Memory B cell (primary cell): ENCODE data around the gene TBATA.

Source experiments
- ATAC-seq: fragments of 150-1000 bp; cut with Tn5 transposase; 2 replicates; pipeline ENCODE4 v1.10.0; 2021; ENCODE audit warnings: low read depth, mild to moderate bottlenecking, moderate library complexity
- DNase-seq, 2 donors: peaks; one replicate each; pipeline ENCODE4 v3.0.0; 2022; ENCODE audit warnings: low spot score in 2 of 2
- H3K27ac Mint-ChIP-seq: one replicate; pipeline ENCODE4 v1.8.0; 2022; ENCODE audit warnings: mild to moderate bottlenecking, moderate library complexity, mixed read lengths
- H3K27me3 Mint-ChIP-seq: one replicate; pipeline ENCODE4 v1.8.0; 2022; ENCODE audit warnings: mixed read lengths
- H3K36me3 Mint-ChIP-seq: one replicate; pipeline ENCODE4 v1.8.0; 2022; ENCODE audit warnings: mild to moderate bottlenecking, mixed read lengths
- H3K4me1 Mint-ChIP-seq: one replicate; pipeline ENCODE4 v1.8.0; 2022; ENCODE audit warnings: mixed read lengths
- H3K4me3 Mint-ChIP-seq: one replicate; pipeline ENCODE4 v1.8.0; 2022; ENCODE audit warnings: mild to moderate bottlenecking, moderate library complexity, mixed read lengths
- H3K9me3 Mint-ChIP-seq: one replicate; pipeline ENCODE4 v1.8.0; 2022; ENCODE audit warnings: mixed read lengths

Gene TBATA

DNA sequence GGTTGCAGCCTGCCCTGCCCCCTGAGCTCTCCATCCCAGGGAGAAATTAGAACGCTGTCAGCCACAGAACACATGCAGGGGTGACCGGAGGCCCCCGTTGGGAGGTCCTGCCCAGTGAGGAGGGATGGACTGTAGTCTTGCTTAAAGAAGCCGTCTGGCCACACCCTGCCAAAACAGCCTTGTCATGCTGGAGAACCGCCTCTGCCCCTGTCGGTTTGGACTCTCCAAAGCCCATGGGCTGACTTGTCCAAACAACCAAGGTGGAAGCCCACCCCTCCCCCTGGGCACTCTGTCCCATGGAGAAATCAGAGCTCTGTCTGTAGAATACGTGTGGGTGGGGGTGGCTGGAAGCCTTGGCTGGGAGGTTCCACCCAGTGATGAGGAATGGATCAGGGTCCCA lies 12.7 kb upstream of the TBATA start:
- H3K27ac Mint-ChIP-seq: no peak overlapping the region
- H3K36me3 Mint-ChIP-seq: no peaks in the 10 kb centered on the region
- peaks cover 21% of the 10 kb centered on the region for H3K27me3 Mint-ChIP-seq
- peaks cover 3% of the 10 kb centered on the region for H3K9me3 Mint-ChIP-seq
- ATAC-seq: no peak
- H3K4me3 Mint-ChIP-seq: no peak overlapping the region
- no peak for DNase-seq
- H3K4me1 Mint-ChIP-seq: no peaks in the 10 kb centered on the region

DNA sequence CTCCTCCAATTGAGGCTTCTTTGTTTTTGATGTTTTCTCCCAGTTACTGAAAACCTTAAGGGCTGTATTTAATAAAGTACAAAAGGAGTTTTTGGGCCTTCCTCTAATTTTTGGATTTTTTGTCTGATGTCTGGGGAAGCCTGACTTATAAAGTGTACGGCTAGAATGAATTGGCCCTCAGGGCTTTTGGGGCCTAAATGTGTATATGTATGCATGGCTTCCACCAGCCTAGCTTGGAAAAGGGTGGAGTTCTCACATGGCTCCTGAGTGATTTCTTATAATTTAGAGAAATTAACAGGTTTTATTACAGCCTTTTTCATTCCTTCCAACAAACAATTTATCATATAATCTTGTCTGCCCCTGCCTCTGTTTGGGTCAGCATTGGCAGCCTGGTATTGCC lies 10.4 kb upstream of the TBATA start:
- DNase-seq (no peak), ATAC-seq (no peak)
- Mint-ChIP-seq H3K27me3 (peaks cover 23% of the 10 kb centered on the region), H3K4me3 (no peak overlapping the region), H3K9me3 (peaks cover 3% of the 10 kb centered on the region), H3K4me1 (no peaks in the 10 kb centered on the region), H3K36me3 (no peaks in the 10 kb centered on the region), H3K27ac (no peak overlapping the region)

DNA sequence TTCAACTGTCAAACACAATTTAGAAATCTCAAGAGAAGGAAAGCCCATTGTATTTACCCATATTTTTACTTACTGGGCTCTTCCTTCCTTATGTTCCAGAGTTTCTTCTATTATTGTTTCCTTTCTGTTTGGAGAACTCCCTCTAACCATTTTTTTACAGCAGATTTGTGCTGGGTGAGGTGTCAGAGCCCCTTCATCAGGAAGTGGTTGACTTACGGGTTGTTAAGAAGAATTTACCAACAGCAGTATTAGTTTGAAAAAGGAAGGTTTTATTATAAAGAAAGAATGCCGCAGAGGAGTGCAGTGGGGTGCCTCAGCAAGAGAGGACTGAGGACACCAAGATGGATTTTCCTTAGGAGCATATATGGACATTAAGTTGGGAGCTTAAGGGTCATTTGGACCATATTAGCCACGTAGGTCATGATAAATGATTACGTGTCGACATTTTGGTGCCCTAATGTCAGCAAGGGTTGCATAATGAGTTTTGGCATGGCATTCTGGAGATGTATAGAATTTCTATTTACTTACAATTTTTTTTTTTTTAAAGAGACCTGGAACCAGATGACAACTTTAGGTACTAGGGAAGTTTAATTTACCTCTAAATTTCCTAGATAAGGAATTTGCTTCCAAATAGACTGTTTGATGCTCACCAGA lies 6.3 kb upstream of the TBATA start:
- H3K9me3 Mint-ChIP-seq: peaks cover 2% of the 10 kb centered on the region
- DNase-seq: no peak
- no peak overlapping the region for H3K4me3 Mint-ChIP-seq
- no peaks in the 10 kb centered on the region for H3K4me1 Mint-ChIP-seq
- no peaks in the 10 kb centered on the region for H3K36me3 Mint-ChIP-seq
- H3K27ac Mint-ChIP-seq: no peak overlapping the region
- ATAC-seq: no peak
- H3K27me3 Mint-ChIP-seq: peaks cover 5% of the 10 kb centered on the region

- no peaks in the 10 kb centered on the region for H3K4me1 Mint-ChIP-seq
- H3K27me3 Mint-ChIP-seq: peaks cover 7% of the 10 kb centered on the region
- no peak overlapping the region for H3K4me3 Mint-ChIP-seq
- no peaks in the 10 kb centered on the region for H3K36me3 Mint-ChIP-seq
- DNase-seq (no peak), ATAC-seq (no peak)
- no peaks in the 10 kb centered on the region for H3K9me3 Mint-ChIP-seq
- H3K27ac Mint-ChIP-seq: no peak overlapping the region
Observed at GRCh38 chr10:70786799-70787415, 1.7 kb upstream of the TBATA start.

DNA sequence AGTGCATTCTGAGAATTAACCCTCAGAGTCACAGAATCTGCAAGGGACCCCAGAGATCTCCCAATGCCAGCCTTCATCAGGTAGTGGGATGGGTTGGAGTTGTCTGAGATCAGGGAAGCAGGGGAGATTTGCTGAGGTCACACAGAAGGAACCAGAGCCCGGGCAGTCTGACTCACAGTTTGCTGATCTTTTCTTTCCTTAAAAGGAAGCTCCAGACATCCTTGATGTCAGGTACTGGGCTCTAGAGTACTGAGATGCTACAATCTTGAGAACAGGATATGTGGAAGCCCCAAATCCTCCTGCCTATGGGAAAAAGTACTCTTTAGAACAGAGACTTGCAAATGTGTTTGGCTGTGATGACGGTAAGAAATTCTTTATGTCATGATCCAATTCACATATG lies 706 bp downstream of the TBATA start:
- DNase-seq (no peak), ATAC-seq (no peak)
- Mint-ChIP-seq H3K27me3 (peaks cover 11% of the 10 kb centered on the region), H3K27ac (no peak overlapping the region), H3K4me3 (no peak overlapping the region), H3K4me1 (no peaks in the 10 kb centered on the region), H3K36me3 (no peaks in the 10 kb centered on the region), H3K9me3 (no peaks in the 10 kb centered on the region)

DNA sequence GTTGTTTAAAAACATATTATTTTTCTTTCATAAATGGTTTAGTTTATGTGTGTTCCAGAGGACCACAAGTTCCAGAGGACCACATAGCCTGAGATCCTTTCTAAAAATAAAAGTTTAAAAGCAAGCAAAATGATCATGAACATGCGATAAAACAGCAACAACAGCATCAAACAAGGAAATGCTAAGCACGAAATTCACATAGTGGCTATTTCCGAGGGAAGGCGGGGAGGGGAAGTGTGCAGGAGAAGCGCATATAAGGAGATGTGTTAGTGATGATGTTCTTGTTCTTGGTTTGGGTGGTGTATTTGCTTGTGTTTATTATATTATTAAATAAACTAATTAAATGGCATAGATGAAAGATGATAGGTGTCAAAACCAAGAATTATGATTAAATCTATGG lies 1.2 kb downstream of the TBATA start:
- peaks cover 11% of the 10 kb centered on the region for H3K27me3 Mint-ChIP-seq
- H3K4me1 Mint-ChIP-seq: no peaks in the 10 kb centered on the region
- no peak overlapping the region for H3K4me3 Mint-ChIP-seq
- no peak overlapping the region for H3K27ac Mint-ChIP-seq
- no peak for ATAC-seq
- no peak for DNase-seq
- H3K9me3 Mint-ChIP-seq: no peaks in the 10 kb centered on the region
- no peaks in the 10 kb centered on the region for H3K36me3 Mint-ChIP-seq

DNA sequence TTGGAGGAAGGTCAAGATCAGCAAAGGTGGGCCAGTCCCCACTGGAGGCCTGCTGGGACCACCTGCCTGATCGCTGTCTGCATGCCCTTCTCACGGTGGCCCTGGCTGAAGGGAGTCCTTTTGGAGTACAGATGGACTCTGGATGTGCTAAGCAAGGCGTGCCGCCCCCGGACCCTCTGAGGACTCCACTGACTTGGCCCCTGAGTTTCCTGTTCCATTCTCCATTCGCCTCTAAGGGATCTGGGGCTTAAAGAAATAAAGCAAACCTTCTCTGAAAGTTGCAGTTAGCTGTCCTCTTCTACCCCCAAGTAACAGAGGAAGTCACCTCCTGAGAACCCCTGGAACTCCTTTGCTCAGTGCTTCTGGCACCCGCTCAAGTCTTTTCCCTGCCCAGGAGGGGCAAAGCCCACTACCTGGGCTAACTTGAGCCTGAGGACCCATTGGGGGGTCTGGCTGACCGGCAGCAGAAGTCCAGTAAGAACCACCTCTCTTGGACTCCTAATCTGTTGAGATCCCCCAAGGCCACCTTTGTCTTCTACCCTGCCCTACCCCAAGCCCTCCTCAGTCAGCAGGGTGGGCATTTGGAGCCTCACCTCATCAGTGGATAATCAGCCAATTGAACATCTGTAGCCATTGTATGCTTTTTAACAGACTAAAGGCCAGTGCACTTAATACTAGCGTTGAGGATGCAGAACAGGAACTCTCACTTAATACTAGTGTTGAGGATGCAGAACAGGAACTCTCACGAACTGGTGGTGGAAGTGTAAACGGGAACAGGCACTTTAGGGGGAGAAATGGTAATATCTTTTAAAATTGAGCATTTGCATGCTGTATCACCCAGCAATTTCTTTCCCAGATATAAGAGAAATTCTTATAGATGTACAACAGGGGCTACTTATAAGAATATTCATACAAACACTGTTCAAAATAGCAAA lies 2.2 kb downstream of the TBATA start:
- no peak overlapping the region for H3K27ac Mint-ChIP-seq
- H3K4me1 Mint-ChIP-seq: no peaks in the 10 kb centered on the region
- DNase-seq: no peak
- peaks cover 10% of the 10 kb centered on the region for H3K27me3 Mint-ChIP-seq
- ATAC-seq: no peak
- H3K4me3 Mint-ChIP-seq: no peak overlapping the region
- no peaks in the 10 kb centered on the region for H3K9me3 Mint-ChIP-seq
- H3K36me3 Mint-ChIP-seq: no peaks in the 10 kb centered on the region

- no peak for ATAC-seq
- Mint-ChIP-seq H3K9me3 (no peaks in the 10 kb centered on the region), H3K4me1 (no peaks in the 10 kb centered on the region), H3K4me3 (no peak overlapping the region), H3K36me3 (no peaks in the 10 kb centered on the region), H3K27ac (no peak overlapping the region), H3K27me3 (peaks cover 10% of the 10 kb centered on the region)
- no peak for DNase-seq
Observed at GRCh38 chr10:70782086-70782745, 3.0 kb downstream of the TBATA start.

- Mint-ChIP-seq H3K4me1 (no peaks in the 10 kb centered on the region), H3K27ac (no peak overlapping the region), H3K9me3 (no peaks in the 10 kb centered on the region), H3K36me3 (no peaks in the 10 kb centered on the region), H3K4me3 (no peak overlapping the region), H3K27me3 (peaks cover 10% of the 10 kb centered on the region)
- no peak for DNase-seq
- ATAC-seq: no peak
Observed at GRCh38 chr10:70781461-70782051, 3.6 kb downstream of the TBATA start.

DNA sequence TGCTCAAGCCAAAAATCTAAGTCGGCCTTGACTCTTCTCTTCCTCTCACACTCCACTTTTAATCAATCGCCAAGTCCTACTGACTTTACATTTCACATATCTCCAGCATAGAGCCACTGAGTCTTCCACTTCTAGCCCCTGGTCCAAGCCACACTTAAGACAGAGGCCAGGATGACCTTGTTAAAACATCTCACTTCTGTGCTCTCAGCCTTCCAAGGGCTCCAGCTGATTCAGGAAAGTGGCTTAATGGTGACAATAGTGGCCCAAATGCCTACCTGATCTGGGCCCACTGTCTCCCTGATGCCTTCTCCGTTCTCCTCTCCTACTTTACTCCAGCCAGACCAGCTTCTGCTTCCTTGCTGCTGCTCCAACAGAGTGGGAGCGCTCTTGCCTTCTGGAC lies 4.4 kb downstream of the TBATA start:
- Mint-ChIP-seq H3K4me3 (no peak overlapping the region), H3K27ac (no peak overlapping the region), H3K9me3 (no peaks in the 10 kb centered on the region), H3K4me1 (no peaks in the 10 kb centered on the region), H3K36me3 (no peaks in the 10 kb centered on the region), H3K27me3 (peaks cover 10% of the 10 kb centered on the region)
- ATAC-seq (no peak), DNase-seq (no peak)

DNA sequence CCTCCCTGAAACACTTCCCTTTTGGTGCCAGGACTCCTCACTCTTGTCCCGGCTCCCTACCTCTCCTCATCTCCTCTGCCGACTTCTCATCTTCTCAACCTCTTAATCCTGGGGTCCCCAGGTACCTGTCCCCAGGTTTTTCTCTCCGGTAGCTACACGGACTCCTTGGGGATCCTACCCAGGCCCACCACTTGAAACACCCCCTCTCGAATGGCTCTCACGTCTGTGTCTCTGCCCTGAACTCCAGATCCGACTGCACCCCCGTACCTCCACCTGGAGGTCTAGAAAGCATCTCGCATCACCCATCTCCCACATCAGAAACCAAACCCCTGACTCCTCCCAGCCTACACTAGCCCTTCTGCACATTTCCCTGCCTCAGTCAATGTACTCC lies 4.8 kb downstream of the TBATA start:
- Mint-ChIP-seq H3K27me3 (peaks cover 10% of the 10 kb centered on the region), H3K27ac (no peak overlapping the region), H3K36me3 (no peaks in the 10 kb centered on the region), H3K4me1 (no peaks in the 10 kb centered on the region), H3K9me3 (no peaks in the 10 kb centered on the region), H3K4me3 (no peak overlapping the region)
- no peak for DNase-seq
- ATAC-seq: no peak

GRCh38 chr10:70779511-70780369 lies 5.4 kb downstream of the TBATA start:
- H3K36me3 Mint-ChIP-seq: no peaks in the 10 kb centered on the region

GRCh38 chr10:70779088-70779487 lies 6.1 kb downstream of the TBATA start:
- ATAC-seq (no peak), DNase-seq (no peak)
- H3K27me3 Mint-ChIP-seq: peaks cover 13% of the 10 kb centered on the region
- H3K9me3 Mint-ChIP-seq: no peaks in the 10 kb centered on the region
- no peak overlapping the region for H3K27ac Mint-ChIP-seq
- H3K36me3 Mint-ChIP-seq: no peaks in the 10 kb centered on the region
- no peak overlapping the region for H3K4me3 Mint-ChIP-seq
- no peaks in the 10 kb centered on the region for H3K4me1 Mint-ChIP-seq

More at GRCh38 chr10:70779511-70780369, 5.4 kb downstream of the TBATA start:
- no peaks in the 10 kb centered on the region for H3K9me3 Mint-ChIP-seq
- DNase-seq (no peak), ATAC-seq (no peak)
- peaks cover 10% of the 10 kb centered on the region for H3K27me3 Mint-ChIP-seq
- no peak overlapping the region for H3K4me3 Mint-ChIP-seq
- H3K27ac Mint-ChIP-seq: no peak overlapping the region
- H3K4me1 Mint-ChIP-seq: no peaks in the 10 kb centered on the region
